Forelimb muscle (tissue), 1 donor: ENCODE measurements around the gene FGF18. TPM values are rescaled to one million over a fixed set of nuclear protein-coding genes. Genes with fewer than 3 reads are reported as not detected.

Source experiments
- DNase-seq: peaks from one replicate; pipeline ENCODE4 v3.0.0-alpha.2; 2013; ENCODE audit warnings: low read depth
- polyA plus RNA-seq: library from polyadenylated mRNA; unstranded; fragments of 120-200 nt; gene quantifications from one replicate; pipeline ENCODE4 v1.2.1, GENCODE V29; 2013; ENCODE audit not compliant: insufficient read length

Gene FGF18
- polyA plus RNA-seq, 1 donor: 14.7 TPM

- no peak for DNase-seq
These were observed 21.9 kb downstream of the FGF18 start for GRCh38 chr5:171441246-171441791.

DNA sequence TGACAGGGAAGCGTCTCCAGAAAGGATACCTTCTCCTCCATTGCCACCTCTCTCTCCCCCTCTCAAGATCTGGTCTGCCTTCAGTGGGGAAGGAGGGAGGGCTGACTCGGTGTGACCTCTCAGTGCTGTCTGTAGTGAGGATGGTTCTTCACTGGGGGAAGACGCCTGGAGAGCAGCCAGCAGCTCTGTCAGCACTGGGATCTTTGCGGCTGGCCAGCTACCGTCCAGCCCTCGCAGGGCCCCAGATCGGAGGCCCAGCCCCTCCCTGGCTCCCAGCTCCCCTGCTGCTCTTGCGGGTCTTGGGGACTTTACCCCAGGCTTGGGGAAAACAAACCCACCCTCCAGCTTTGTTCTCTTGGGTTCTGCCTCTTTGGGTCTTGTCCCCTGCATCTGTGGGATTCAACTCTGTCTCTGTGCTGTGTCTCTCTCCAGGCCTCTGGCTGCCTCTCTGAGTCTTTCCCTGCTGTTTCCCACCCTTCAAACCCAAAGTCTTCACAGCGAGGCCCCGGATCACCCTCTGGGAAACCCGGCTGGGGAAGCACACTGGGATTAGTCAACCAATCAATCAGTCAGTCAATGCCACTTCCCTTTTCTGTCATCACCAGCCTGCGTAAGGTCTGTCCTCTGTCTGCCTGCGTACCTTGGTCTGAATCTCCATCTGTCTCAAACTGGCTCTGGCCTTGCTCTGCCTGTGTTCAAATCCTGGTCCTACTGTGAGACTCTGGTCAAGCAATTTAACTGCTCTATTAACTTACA is 23.0 kb downstream of the FGF18 start:
- DNase-seq: no peak

DNA sequence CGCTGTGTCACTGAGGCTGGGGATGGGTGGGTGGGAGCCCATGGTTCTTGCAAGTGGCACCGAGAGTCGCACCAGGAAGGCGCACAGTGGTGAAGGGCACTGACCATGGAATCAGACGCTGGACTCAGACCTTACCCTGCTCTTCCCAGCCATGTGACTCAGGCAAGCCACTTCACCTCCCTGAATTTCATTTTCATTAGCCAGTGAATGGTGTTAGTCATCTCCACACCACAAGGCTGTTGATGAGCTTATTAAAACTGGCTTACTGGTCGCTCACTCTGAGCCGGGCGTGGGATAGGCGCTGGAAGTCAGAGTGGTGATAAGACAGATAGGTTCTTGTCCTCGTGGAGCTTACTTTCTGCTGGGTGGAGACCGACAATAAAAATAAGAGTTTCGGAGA is 25.1 kb downstream of the FGF18 start:
- no peak for DNase-seq

DNA sequence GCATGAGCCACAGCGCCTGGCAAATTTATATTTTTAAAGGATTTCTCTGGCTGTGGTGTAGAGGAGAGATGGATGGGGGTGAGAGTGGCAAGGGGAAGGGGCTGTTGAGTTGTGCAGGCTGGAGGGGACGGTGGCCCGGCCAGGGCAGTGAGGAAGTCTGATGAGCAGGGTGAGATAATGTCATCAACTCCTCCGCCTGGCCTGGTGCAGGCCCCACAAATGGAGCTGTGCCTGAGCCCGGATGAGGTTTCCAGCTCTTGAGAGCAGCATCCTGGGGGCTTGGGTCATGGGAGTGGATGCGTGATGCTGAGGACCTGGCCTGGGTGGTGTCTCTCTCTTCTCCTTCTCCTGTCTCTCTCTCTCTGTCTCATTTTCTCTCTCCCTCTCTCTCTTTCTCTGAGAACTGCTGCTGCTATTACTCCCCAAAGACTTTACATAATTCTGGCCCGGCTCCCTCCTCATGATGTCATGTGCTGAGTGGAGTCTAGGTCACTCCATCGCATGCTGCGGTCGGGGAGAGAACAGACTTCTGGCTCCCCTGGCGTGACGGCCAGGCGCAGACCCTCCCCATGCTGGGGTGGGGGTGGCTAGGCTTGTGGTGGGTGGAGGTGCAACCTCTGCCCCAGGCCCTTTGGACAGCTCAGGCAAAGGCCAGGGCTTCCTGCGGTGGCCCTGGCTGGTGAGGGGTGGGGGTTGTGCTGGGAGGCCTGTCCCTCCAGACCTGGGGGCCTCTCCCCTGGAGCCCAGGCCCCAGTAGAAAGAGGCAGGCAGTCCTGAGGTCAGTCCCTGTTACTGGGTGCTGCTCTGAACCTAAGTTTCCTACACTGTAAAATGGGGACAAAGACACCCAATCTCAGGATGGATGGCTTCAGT is 26.4 kb downstream of the FGF18 start:
- DNase-seq: peak; percentile 80

DNA sequence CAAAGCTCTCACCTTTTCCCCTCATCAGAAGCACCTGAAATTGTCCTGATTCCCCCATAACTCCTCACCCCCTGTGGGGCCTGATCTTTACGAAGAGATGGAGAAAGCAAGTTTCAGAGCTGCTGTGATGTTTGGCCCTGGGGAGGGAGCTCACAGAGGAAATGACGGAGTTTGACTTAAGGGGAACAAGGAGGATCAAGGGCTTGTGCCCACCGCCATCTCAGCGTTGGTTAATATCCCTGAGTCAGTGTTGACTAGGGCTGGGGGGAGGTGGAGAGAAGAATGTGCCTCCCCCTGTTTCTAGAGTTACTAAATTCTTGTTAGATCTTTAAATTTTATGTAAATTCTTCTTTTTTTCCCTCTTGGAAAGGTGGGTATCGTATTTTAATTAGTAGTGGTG is 27.8 kb downstream of the FGF18 start:
- DNase-seq: no peak

DNA sequence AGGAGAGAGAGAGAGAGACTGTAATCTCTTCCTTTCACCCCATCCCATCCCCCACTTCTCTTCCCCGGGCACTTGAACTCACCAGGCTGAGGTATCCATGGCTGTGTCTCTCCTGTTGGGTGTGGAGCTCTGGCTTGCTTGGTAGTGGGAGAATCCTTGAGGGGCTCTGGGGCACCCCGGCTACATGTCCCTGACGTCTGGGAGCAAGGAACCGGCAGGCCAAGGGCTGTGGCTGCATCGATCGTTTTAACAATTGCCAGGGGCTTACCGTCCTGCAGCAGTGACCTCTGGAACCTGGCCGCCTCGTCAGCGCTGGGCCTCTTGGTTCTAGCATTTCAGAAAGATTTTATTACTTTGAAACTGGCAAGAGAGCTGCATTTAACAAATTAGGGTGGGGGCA is 30.0 kb downstream of the FGF18 start:
- no peak for DNase-seq

DNA sequence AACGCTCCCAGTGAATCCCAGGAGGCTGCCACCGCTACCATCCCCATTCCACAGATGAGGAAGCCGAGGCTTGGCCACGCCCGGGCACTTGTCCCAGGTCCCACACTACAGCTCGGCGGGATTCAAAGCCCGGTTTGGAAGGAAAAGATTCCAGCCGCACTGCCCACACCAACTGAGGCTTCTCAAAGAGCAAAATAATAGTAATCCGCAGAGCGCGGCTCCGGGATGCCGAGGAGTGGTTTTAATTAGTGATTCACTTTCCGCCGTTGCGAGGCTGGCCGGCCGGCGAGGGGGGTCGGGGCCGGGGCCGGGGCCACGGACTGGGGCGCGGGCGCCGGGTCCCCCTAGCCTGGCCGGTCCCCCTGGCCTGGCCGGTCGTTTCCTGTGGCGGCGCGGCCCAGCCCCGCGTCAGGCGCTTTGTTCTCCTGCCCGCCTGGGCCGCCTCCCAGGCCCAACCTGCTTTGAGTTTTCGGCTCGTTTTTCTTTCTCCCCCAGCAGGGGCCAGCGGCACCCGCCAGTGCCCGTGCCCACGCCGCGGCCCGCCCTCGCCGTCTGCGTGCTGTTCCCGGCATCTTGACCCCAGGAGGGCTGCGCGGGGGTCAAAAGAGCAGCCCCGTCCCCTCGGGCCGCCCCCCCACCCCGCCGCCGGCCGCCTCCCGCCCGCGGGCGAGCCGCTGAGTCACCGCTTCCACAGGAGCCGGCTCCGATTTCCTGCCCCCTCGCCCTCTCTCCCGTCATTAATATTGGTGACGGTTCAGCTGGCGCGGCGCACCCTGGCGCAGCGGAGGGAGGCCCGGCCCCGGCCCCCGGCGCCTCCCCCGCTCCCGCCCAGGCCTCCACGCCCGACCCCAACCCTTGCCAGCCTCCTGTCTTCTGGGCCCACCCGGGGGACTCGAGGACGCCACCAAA is 31.2 kb downstream of the FGF18 start:
- DNase-seq: no peak

- no peak for DNase-seq
These were observed 32.0 kb downstream of the FGF18 start for GRCh38 chr5:171451421-171451820.

- no peak for DNase-seq
These were observed 33.7 kb downstream of the FGF18 start for GRCh38 chr5:171453056-171453725.

- DNase-seq: no peak
These were observed 34.5 kb downstream of the FGF18 start for GRCh38 chr5:171453988-171454387.

DNA sequence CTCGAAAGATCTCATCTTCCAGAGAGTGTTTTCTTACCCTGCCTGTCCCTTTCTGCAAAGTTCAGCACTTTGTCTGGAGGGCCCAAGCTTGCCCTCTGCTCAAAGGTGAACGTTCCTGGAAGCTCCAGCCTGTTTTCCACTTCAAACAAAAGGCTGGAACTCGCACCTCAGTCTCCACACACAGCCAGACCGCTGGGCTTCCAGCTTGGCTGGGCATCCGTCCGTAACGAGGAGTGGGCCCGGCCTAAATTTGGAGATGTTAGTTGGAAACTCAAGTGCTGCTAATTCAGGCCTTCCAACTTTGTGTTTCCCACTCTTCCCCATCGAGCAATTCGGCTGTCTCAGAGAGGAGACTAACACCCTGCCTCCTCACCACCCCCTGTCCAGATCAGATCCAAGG is 35.1 kb downstream of the FGF18 start:
- no peak for DNase-seq

DNA sequence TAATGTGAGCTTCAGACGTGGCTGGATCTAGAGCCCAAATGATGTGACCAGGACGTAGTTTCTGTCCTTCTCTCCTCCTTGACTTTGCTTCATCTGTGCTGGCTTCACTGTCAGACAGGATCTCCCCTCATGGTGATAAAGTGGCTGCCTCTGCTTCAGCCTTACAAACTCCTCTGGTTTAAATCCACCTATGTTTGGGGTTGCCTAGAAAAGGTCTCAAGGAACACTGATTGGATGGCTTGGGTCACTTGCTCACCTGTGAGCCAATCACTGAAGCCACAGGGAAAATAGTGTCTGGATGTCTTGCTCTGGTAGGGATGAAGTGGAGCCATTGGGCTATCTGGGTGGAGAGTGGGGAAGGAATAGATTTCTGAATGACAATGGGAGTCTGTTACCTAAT is 36.1 kb downstream of the FGF18 start:
- DNase-seq: no peak

DNA sequence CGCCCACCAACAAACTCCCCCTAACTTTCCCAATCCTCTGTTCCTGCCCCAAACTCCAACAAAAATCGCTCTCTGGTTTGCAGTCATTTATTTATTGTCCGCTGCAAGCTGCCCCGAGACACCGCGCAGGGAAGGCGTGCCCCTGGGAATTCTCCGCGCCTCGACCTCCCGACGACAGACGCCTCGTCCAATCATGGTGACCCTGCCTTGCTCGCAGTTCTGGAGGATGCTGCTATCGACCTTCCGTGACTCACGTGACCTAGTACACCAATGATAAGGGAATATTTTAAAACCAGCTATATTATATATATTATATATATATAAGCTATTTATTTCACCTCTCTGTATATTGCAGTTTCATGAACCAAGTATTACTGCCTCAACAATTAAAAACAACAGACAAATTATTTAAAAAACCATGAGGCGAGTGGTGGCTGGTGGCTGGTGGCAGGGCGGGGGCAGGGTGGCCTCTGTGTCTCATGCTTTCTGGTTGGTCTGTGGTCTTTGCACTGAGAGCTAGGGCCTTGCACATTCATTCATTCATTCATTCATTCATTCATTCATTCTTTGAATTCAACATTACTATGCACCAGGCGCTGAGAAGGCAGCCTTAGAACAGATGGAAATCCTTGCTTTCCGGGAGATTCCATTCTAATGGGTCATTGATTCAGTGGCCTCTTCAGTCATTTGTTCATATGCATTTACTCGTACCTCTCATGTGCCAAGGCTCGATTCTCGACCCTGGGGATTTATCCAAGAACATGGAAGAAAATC is 37.9 kb downstream of the FGF18 start:
- DNase-seq: no peak

DNA sequence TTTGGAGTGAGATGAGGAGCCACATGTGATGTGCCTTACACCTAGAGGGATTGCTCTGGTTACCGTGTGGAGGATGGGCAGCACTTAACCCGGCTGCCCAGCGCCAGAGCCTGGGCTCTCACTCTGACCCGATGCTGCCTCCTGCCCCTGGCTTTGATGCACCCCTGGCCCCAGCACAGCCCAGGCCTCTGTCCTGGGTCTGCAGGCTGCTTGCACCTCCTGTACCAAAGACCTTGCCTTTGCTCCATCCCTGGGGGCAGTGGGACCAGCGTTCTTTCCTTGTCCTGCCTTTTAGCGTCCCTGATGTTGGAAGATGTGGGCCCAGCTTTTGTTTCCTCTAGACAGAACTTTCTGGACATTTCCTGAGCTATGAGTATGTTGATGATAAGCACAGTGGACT is 40.4 kb downstream of the FGF18 start:
- DNase-seq: no peak

- no peak for DNase-seq
These were observed 42.9 kb downstream of the FGF18 start for GRCh38 chr5:171462136-171462927.

DNA sequence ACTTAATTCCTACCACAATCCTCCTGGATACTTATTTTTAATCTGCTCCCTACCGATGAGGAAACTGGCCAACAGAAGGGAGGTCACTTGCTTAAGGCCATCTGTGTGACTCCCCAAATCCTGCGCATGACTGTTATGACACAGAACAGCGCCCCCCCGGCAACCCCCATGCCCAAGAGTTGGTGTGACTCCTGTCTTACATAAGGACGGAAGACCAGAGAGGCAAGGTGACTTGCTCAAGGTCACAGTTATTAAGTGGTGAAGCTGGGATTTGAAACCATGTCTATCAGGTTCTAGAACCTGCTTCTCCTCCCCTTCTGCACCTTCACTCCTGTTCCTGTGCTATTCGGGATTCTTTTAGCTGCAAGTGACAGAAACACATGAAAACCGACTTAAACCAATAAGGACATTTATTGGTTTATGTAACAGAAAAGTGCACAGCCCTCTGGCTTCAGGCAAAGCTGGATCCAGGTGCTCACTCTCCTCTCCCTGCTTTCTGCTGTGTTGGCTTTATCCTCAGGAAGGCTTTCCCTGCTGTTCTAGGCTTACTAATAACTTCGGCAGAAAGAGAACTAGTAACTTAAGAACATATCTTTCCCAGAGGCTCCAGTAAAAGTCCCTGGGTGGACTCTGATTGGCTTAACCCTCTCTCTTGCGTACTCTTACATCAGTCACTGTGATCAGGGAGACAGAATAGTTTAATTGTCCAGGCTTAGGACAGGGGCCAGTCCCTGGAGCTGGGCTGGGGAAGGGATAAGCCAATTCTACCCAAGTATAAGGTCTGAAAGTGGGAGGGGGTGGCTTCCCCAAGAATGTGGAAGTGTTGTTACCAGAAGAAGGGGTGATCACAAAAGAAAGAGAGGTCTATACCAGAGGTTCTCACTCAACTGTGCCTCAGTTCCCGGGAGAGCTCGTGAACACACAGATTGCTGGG is 43.7 kb downstream of the FGF18 start:
- no peak for DNase-seq

- DNase-seq: no peak
These were observed 44.4 kb downstream of the FGF18 start for GRCh38 chr5:171463862-171464229.

DNA sequence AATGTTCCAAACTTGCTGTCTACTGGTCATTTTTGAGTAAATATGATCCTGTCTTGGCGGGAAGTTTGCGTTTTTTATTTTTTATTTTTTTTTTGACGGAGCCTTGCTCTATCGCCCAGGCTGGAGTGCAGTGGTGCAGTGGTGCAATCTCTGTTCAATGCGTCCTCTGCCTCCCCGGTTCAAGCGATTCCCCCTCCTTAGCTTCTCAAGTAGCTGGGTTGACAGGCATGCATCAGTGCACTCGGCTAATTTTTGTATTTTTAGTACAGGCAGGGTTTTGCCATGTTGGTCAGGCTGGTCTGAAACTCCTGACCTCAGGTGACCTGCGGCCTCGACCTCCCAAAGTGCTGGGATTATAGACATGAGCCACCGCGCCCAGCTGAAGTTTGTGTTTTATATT is 45.4 kb downstream of the FGF18 start:
- no peak for DNase-seq

DNA sequence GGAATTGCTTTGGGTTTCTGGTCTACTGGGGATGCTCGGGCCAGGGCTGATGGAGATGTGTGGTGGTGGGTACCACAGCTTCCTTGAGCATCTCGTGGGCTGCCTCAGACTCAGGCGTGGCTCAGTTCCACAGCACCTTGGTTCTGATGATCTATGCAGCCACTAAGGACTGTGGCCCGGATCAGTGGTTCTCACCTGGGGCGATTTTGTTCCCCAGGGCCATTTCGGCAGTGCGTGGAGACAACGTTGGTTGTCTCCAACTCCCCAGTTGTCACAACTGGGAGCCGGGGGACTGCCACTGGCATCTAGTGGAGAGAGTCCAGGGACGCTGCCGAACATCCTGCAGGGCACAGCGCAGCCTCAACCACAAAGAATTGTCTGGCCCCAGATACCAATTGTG is 47.7 kb downstream of the FGF18 start:
- no peak for DNase-seq
